ENCODE data around the gene XAB2.

The XAB2 gene

DNA sequence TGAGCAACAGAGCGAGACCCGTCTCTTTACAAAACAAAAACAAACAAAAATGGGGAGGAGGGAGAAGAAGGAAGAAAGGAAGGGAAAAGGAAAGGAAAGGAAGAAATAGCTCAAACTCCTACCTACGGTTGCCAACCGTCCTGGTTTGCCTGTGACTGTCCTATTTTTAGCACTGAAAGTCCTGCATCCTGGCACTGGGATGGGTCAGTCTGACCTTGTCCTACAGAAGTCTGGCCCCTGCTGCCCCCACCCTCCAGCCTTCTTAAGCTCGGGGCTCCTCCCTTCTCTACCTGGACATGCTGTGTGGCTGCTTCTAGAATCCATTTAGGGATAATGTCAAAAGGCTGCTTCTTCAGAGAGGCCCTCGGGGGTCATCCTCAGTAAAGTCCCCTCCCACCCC lies 6.3 kb upstream of the XAB2 start:
- ChIA-PET CTCF (interaction anchor here (0.8 to 1.5 kb wide), 2 partner anchors 13 to 16 kb away, joined by 3 to 5 read pairs; no protein-coding TSS in a partner anchor), POLR2A (no interaction called here)
- peak overlapping the region in 1 of 7 experiments; percentile 91 for H3K4me3 ChIP-seq (ENCODE audit: control insufficient read depth in 1 of 7, extremely low read depth in 1 of 7, insufficient read depth in 4 of 7, low read depth in 2 of 7, low read length in 6 of 7)
- peaks cover 0 to 26% (median 22%) of the 10 kb centered on the region in 4 experiments for H3K4me1 ChIP-seq (ENCODE audit: control extremely low read depth in 1 of 4, control insufficient read depth in 4 of 4, insufficient read depth in 4 of 4, low read length in 3 of 4)
- 82% methylated on average over 6 of the region's 6 CpGs for WGBS (ENCODE audit: insufficient coverage)
- DNase-seq: no peak
- peaks cover 0 to 26% (median 13%) of the 10 kb centered on the region in 4 experiments for H3K36me3 ChIP-seq (ENCODE audit: control insufficient read depth in 4 of 4, insufficient read depth in 4 of 4, low read length in 3 of 4)
- H3K27ac ChIP-seq (ENCODE audit: insufficient read depth in 1 of 2, low read depth in 1 of 2, low read length in 2 of 2, poor library complexity in 1 of 2, severe bottlenecking in 2 of 2): no peak overlapping the region
- H3K27me3 ChIP-seq (replicated peaks in 2 of 5; ENCODE audit: control insufficient read depth in 4 of 5, insufficient read depth in 5 of 5, low read length in 4 of 5): no peaks in the 10 kb centered on the region
- no peaks in the 10 kb centered on the region for H3K9me3 ChIP-seq (ENCODE audit: control extremely low read depth in 1 of 5, control insufficient read depth in 4 of 5, insufficient read depth in 2 of 5, low read depth in 1 of 5, low read length in 4 of 5)

DNA sequence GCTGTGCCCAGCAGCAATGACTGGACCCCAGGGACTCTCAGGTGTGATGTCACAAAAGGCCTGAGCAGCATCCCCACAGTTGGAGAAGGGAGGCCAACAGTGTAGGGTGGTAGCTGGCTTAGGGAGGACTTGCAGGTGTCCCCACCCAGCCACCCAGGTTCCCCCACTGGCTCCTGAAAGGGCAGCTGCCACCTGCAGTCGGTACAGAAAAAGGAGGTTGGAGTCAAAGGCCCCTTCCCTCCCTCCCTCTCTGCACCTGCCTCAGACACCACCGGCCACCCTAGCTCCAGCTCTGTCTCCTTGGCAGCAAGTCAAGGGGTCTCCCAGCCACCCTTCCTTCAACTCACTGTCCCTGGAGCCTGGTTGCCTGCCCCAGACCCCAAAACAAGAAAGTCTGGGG lies 4.4 kb upstream of the XAB2 start, which contains the start of gene PCP2:
Gene PCP2 (minus strand): TSS at position 22 of the 400 bp plus-strand sequence. CDS start 262 bp downstream, outside the sequence.
- H3K27ac ChIP-seq (ENCODE audit: insufficient read depth in 1 of 2, low read depth in 1 of 2, low read length in 2 of 2, poor library complexity in 1 of 2, severe bottlenecking in 2 of 2): no peak within 1 kb of the TSS
- no CpG with 5 or more reads among the region's 2 CpGs for WGBS (ENCODE audit: insufficient coverage)
- peaks cover 0 to 12% (median 5%) of the 10 kb centered on the region in 4 experiments for H3K36me3 ChIP-seq (ENCODE audit: control insufficient read depth in 4 of 4, insufficient read depth in 4 of 4, low read length in 3 of 4)
- H3K4me1 ChIP-seq (ENCODE audit: control extremely low read depth in 1 of 4, control insufficient read depth in 4 of 4, insufficient read depth in 4 of 4, low read length in 3 of 4): peaks cover 4 to 42% (median 34%) of the 10 kb centered on the region in 4 experiments
- ChIA-PET POLR2A (interaction anchor here (0.6 kb wide), 1 partner anchor 47 kb away, joined by 3 read pairs; the partner anchor contains the start of gene TRAPPC5), CTCF (interaction anchor here (1.1 to 1.5 kb wide), 3 partner anchors 14 to 65 kb away, joined by 3 to 4 read pairs (median 4); partner anchors contain the start of gene TRAPPC5)
- H3K27me3 ChIP-seq (replicated peaks in 2 of 5; ENCODE audit: control insufficient read depth in 4 of 5, insufficient read depth in 5 of 5, low read length in 4 of 5): no peaks in the 10 kb centered on the region
- no peak for DNase-seq
- no peaks in the 10 kb centered on the region for H3K9me3 ChIP-seq (ENCODE audit: control extremely low read depth in 1 of 5, control insufficient read depth in 4 of 5, insufficient read depth in 2 of 5, low read depth in 1 of 5, low read length in 4 of 5)
- H3K4me3 ChIP-seq (ENCODE audit: control insufficient read depth in 1 of 7, extremely low read depth in 1 of 7, insufficient read depth in 4 of 7, low read depth in 2 of 7, low read length in 6 of 7): no peak within 1 kb of the TSS

DNA sequence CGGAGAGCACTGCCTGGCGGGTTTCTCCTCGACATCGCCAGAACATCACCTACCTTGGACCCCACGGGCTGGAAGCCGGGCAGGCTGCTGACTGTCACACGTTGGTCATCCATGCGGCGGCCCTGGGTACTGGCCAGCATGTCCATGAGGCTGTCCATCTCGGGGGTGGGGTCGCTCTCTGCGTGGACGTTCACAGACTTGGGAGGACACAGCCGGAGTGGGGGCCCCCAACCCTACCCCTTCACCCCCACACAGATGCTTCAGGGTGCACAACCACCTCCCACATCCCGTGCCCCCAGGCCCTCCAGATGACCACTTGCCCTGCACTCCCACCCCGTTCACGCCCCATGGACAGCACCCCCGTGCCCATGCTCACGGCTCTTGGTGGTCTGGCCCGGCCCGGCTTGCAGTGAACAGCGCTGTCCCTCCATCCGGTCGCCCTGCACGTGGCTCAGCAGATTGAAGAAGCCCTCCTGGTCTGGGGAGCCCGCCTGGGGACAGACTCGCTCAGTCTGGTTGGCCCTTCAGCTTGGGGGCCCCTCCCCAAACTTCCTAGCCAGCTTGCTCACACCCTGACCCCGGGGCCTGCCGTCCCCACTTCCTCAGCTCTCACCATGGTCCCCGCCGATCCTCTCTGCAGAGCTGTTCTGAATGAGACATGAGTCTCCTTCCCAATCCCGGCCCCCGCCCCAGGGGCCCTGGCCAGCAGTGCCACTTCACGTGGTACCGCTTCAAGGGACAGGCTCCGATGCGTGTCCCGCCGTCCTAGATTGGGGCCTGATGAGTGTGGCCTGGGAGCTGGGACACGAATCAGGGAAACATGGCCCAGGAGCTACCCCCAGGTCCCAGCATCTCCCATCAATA lies 3.2 kb upstream of the XAB2 start:
- H3K4me3 ChIP-seq (ENCODE audit: control insufficient read depth in 1 of 7, extremely low read depth in 1 of 7, insufficient read depth in 4 of 7, low read depth in 2 of 7, low read length in 6 of 7): no peak overlapping the region
- POLR2A ChIA-PET: interaction anchor here (0.8 kb wide), 1 partner anchor 14 kb away, joined by 3 read pairs; no protein-coding TSS in a partner anchor
- H3K36me3 ChIP-seq (ENCODE audit: control insufficient read depth in 4 of 4, insufficient read depth in 4 of 4, low read length in 3 of 4): peaks cover 0 to 12% (median 5%) of the 10 kb centered on the region in 4 experiments
- no peak for DNase-seq
- no peaks in the 10 kb centered on the region for H3K27me3 ChIP-seq (replicated peaks in 2 of 5; ENCODE audit: control insufficient read depth in 4 of 5, insufficient read depth in 5 of 5, low read length in 4 of 5)
- no peaks in the 10 kb centered on the region for H3K9me3 ChIP-seq (ENCODE audit: control extremely low read depth in 1 of 5, control insufficient read depth in 4 of 5, insufficient read depth in 2 of 5, low read depth in 1 of 5, low read length in 4 of 5)
- no peak overlapping the region for H3K27ac ChIP-seq (ENCODE audit: insufficient read depth in 1 of 2, low read depth in 1 of 2, low read length in 2 of 2, poor library complexity in 1 of 2, severe bottlenecking in 2 of 2)
- CTCF ChIA-PET: interaction anchor here (1.1 to 1.5 kb wide), 2 partner anchors 15 to 48 kb away, joined by 4 read pairs; partner anchors contain the start of gene TRAPPC5
- H3K4me1 ChIP-seq (ENCODE audit: control extremely low read depth in 1 of 4, control insufficient read depth in 4 of 4, insufficient read depth in 4 of 4, low read length in 3 of 4): peaks cover 7 to 45% (median 37%) of the 10 kb centered on the region in 4 experiments
- WGBS (ENCODE audit: insufficient coverage): 97% methylated on average over 32 of the region's 40 CpGs

DNA sequence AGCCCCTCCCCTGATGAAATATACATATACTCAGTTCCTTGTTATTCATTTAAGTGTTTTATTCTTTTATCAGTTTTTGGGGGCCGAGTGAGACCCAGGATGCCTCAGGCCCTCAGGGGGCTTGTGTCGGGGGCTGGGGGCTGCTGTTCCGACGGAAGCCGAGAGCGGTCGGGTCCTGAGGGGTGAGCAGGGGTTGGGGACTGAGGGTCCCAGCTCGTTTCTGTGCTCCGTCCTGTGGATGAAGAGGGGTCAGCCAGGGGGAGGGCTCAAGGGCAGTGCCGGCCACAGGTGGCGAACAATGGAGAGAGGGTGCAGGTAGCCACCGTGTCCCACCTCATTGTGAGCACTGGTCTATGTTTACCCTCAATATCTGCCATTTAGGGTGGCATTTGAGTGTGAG lies 2.2 kb upstream of the XAB2 start:
- Histone ChIP-seq H3K36me3 (ENCODE audit: control insufficient read depth in 4 of 4, insufficient read depth in 4 of 4, low read length in 3 of 4) (peaks cover 0 to 15% (median 11%) of the 10 kb centered on the region in 4 experiments), H3K4me3 (ENCODE audit: control insufficient read depth in 1 of 7, extremely low read depth in 1 of 7, insufficient read depth in 4 of 7, low read depth in 2 of 7, low read length in 6 of 7) (no peak overlapping the region), H3K4me1 (ENCODE audit: control extremely low read depth in 1 of 4, control insufficient read depth in 4 of 4, insufficient read depth in 4 of 4, low read length in 3 of 4) (peaks cover 7 to 40% (median 32%) of the 10 kb centered on the region in 4 experiments), H3K27me3 (replicated peaks in 2 of 5; ENCODE audit: control insufficient read depth in 4 of 5, insufficient read depth in 5 of 5, low read length in 4 of 5) (no peaks in the 10 kb centered on the region), H3K9me3 (ENCODE audit: control extremely low read depth in 1 of 5, control insufficient read depth in 4 of 5, insufficient read depth in 2 of 5, low read depth in 1 of 5, low read length in 4 of 5) (no peaks in the 10 kb centered on the region), H3K27ac (ENCODE audit: insufficient read depth in 1 of 2, low read depth in 1 of 2, low read length in 2 of 2, poor library complexity in 1 of 2, severe bottlenecking in 2 of 2) (no peak overlapping the region)
- POLR2A ChIA-PET: no interaction called here
- no peak for DNase-seq
- CTCF ChIA-PET: no interaction called here
- 98% methylated on average over 10 of the region's 12 CpGs for WGBS (ENCODE audit: insufficient coverage)

DNA sequence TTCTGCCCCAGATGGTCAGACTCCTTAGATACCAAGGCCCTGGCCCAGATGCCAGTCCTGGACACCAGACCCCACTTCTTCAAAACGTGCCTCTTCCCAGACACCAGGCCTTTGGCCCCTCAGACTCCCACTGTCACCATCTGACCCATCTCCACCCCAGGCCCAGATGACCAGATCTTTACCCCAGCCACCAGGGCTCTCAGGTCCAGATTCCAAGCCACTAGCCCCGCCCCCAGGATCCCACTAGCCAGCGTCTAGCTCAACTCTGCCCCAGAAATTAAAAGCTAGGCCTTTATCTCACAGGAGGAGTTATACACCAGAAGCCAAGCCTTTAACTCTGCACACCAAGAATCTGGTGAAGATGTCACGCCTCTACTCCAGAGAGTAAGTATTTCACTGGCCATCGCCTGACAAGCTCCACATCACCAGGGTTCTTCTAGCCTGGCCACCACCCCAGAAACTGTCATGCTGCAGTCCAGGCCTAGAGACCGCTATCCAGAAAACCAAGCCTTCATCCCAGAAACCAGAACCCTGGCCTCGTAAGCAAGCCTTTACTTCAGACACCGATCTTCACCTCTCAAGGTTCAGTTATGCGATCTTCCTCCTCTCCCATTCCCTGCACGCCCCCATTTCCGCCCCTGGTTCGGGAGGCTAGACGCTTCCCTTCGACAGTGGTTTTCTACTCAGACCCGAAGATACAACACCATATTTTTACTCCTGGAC lies 595 bp downstream of the XAB2 start:
- 5% methylated on average over 14 of the region's 15 CpGs for WGBS (ENCODE audit: insufficient coverage)
- no peaks in the 10 kb centered on the region for H3K27me3 ChIP-seq (replicated peaks in 2 of 5; ENCODE audit: control insufficient read depth in 4 of 5, insufficient read depth in 5 of 5, low read length in 4 of 5)
- no peak for DNase-seq
- CTCF ChIA-PET: no interaction called here
- H3K9me3 ChIP-seq (ENCODE audit: control extremely low read depth in 1 of 5, control insufficient read depth in 4 of 5, insufficient read depth in 2 of 5, low read depth in 1 of 5, low read length in 4 of 5): no peaks in the 10 kb centered on the region
- H3K36me3 ChIP-seq (ENCODE audit: control insufficient read depth in 4 of 4, insufficient read depth in 4 of 4, low read length in 3 of 4): peaks cover 0 to 40% (median 25%) of the 10 kb centered on the region in 4 experiments
- H3K27ac ChIP-seq (ENCODE audit: insufficient read depth in 1 of 2, low read depth in 1 of 2, low read length in 2 of 2, poor library complexity in 1 of 2, severe bottlenecking in 2 of 2): peak overlapping the region; percentile 99
- peak overlapping the region; percentile 78 to 100 (median 97) for H3K4me3 ChIP-seq (ENCODE audit: control insufficient read depth in 1 of 7, extremely low read depth in 1 of 7, insufficient read depth in 4 of 7, low read depth in 2 of 7, low read length in 6 of 7)
- POLR2A ChIA-PET: interaction anchor here (1.1 kb wide), 1 partner anchor 12 kb away, joined by 3 read pairs; no protein-coding TSS in a partner anchor
- peaks cover 7 to 28% (median 25%) of the 10 kb centered on the region in 4 experiments for H3K4me1 ChIP-seq (ENCODE audit: control extremely low read depth in 1 of 4, control insufficient read depth in 4 of 4, insufficient read depth in 4 of 4, low read length in 3 of 4)

DNA sequence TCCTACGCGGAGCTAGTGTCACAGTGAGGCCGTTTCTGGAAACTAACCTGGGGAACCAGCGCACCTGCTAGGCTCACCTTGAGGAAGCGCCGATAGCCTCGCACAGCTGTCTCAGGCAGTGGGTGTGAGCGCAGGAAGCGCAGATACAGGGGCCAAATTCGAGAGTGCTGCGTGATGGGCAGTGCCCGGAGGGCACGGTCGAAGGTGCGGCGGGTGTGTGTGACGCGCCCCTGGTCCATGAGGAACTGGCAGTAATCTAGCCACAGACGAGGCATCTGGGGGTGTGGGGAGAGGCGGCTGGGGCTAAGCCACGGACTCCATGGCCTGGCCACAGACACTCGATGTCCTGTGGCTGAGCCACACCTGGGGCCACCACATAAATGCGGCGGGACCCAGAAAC lies 2.2 kb downstream of the XAB2 start:
- H3K4me1 ChIP-seq (ENCODE audit: control extremely low read depth in 1 of 4, control insufficient read depth in 4 of 4, insufficient read depth in 4 of 4, low read length in 3 of 4): peaks cover 7 to 28% (median 25%) of the 10 kb centered on the region in 4 experiments
- no peaks in the 10 kb centered on the region for H3K9me3 ChIP-seq (ENCODE audit: control extremely low read depth in 1 of 5, control insufficient read depth in 4 of 5, insufficient read depth in 2 of 5, low read depth in 1 of 5, low read length in 4 of 5)
- ChIA-PET CTCF (interaction anchor here (1.5 kb wide), 1 partner anchor 54 kb away, joined by 4 read pairs; the partner anchor contains the start of gene TRAPPC5), POLR2A (no interaction called here)
- no peak overlapping the region for H3K27ac ChIP-seq (ENCODE audit: insufficient read depth in 1 of 2, low read depth in 1 of 2, low read length in 2 of 2, poor library complexity in 1 of 2, severe bottlenecking in 2 of 2)
- no peak for DNase-seq
- no peak overlapping the region for H3K4me3 ChIP-seq (ENCODE audit: control insufficient read depth in 1 of 7, extremely low read depth in 1 of 7, insufficient read depth in 4 of 7, low read depth in 2 of 7, low read length in 6 of 7)
- H3K36me3 ChIP-seq (ENCODE audit: control insufficient read depth in 4 of 4, insufficient read depth in 4 of 4, low read length in 3 of 4): peaks cover 7 to 50% (median 35%) of the 10 kb centered on the region in 4 experiments
- WGBS (ENCODE audit: insufficient coverage): 91% methylated on average over 21 of the region's 24 CpGs
- H3K27me3 ChIP-seq (replicated peaks in 2 of 5; ENCODE audit: control insufficient read depth in 4 of 5, insufficient read depth in 5 of 5, low read length in 4 of 5): no peaks in the 10 kb centered on the region
